RCC 7860 (cell line): ENCODE data around the gene PAXIP1.

Experiments
- DNase-seq: peaks from one replicate; pipeline ENCODE4 v3.0.0-alpha.2; 2015; ENCODE audit warnings: low spot score
- FAIRE-seq: peaks from 2 replicates; lab custom pipeline; 2012; peaks lifted over from hg19 to GRCh38; lab: Jason Lieb, UNC

The PAXIP1 gene

GRCh38 chr7:154896076-154896475 lies 106.8 kb downstream of the PAXIP1 start:
- DNase-seq (no peak), FAIRE-seq (no peak)
